Hepatocyte (in vitro differentiated cells): ENCODE measurements around the gene LIPA.

Experiments used
- CTCF ChIP-seq: fragments of 200-600 bp; sonication (generic); IDR thresholded peaks from 2 replicates; pipeline ENCODE4 v1.5.1; 2016; ENCODE audit warnings: antibody characterized with exemption, mild to moderate bottlenecking; ENCODE audit not compliant: poor library complexity
- EZH2 ChIP-seq: fragments of 200-600 bp; sonication (generic); IDR thresholded peaks from 2 replicates; pipeline ENCODE4 v1.6.1; 2016; ENCODE audit warnings: antibody characterized with exemption, mild to moderate bottlenecking, borderline replicate concordance

GRCh38 chr10:89241026-89241425 is 10.5 kb downstream of the LIPA start:
- TF ChIP-seq CTCF, result no peak
- no peak for TF ChIP-seq EZH2
